ENCODE measurements around the gene SMG6.

SMG6 gene

DNA sequence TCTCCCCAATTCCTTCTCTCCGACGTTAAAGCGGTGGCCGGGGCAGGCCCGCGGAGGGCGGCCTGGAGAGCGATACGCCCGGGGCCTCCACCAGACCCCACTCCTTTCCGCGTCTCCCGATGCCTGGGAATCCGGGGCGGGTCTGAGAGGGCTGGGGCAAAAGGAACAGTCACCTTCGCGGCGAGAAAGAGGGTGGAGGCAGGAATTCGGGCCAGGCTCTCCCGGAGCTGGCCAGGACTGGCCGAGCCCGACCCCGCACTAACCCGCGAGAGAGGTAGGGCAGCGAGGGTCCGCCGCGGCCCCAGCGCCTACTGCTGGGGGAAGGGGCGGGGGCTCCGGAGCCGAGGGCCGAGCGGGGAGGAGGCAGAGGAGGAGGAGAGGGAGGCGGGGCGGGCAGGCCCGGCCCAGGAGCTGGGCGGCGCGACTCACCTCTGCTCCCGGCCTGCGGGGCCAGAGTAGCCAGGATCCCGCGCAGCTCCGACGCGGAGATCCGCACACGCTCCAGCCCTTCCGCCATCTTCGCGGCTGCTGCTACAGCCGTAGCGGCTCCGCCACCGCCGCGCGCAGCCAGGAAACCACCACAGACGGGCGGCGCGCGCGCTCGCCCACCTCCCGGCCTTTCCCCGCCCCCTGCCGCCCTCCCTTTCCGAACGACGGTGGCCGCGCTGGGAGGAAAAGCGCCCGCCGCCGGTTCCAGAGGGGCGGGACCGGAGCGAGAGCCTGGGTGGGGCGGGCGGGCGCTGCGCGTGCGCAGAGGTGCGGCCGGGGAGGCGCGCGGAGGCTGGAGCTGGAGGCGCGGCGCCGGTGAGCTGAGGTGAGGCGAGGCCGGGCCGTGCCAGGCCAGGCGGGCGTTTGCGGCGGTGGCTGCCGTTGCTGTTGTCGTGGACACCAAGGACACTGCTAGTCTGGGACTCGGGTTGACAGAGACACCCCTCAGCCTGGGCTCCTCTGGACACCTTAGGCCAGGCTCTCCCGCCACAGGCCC, at the start of gene SMG6, which contains the start of gene SRR:
TSS of gene SMG6 (minus strand) at position 582 of the 985 bp plus-strand sequence. CDS start at position 517, 65 bp downstream.
TSS of gene SRR (plus strand) at position 747 of the 985 bp plus-strand sequence. CDS start 11,611 bp downstream, outside the sequence.
- Histone ChIP-seq H3K9me3 (ENCODE audit: control insufficient read depth, insufficient read depth, low read length) (no peaks in the 10 kb centered on the region), H3K4me1 (ENCODE audit: control insufficient read depth, insufficient read depth, low read length) (peaks cover 2% of the 10 kb centered on the region), H3K4me3 (ENCODE audit: low read depth, low read length) (peak within 1 kb of the TSS; percentile 90), H3K27me3 (ENCODE audit: control insufficient read depth, insufficient read depth, low read length) (no peaks in the 10 kb centered on the region), H3K36me3 (ENCODE audit: control insufficient read depth, insufficient read depth, low read length) (no peaks in the 10 kb centered on the region), H3K9ac (ENCODE audit: low read depth, low read length) (peak within 1 kb of the TSS; percentile 89)

- Histone ChIP-seq H3K9me3 (ENCODE audit: control insufficient read depth, insufficient read depth, low read length) (no peaks in the 10 kb centered on the region), H3K4me3 (ENCODE audit: low read depth, low read length) (no peak overlapping the region), H3K4me1 (ENCODE audit: control insufficient read depth, insufficient read depth, low read length) (peaks cover 7% of the 10 kb centered on the region), H3K9ac (ENCODE audit: low read depth, low read length) (no peak overlapping the region), H3K36me3 (ENCODE audit: control insufficient read depth, insufficient read depth, low read length) (no peaks in the 10 kb centered on the region), H3K27me3 (ENCODE audit: control insufficient read depth, insufficient read depth, low read length) (no peaks in the 10 kb centered on the region)
Observed at GRCh38 chr17:2351269-2351668, 47.7 kb upstream of the SMG6 start.

DNA sequence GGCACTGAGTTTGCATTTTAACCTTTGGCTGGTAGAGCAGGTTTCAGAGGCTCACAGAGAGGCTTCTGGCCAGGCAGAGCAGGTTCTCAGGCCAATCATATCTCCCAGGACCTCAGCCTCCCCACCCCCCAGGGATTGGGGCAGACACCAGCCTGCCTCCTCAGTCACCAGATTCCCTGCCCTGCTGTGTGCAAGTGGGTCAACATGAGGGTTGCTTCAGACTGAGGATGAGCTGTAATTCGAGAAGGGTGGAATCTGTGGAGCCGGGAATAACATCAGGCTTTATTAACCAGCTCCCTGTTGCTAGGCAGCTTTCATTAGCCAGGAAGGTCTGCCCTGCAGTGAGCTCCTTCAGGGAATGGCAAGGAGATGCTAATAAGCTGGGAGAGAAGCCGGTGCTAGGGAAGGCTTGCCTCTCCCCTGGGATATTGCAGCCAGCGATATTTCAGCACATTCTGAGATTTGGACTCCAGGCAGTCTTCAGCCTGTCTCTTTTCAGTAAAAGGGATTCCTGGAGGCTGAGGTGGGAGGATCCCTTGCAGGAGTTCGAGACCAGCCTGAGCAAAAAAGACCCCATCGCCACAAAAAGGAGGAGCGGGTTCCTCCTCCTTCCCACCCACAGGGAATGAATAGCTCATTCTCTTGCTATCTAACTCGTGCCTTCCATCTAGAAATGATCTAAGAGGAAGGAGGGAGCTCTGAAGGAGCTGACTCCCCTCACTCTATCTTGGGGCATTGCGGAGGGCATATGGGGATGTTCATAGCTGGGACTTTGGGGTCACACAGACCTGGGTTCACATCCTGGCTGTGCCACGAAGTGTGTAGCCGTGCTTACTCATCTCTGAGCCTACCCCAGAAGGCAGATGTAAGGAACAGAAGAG, 44.5 kb upstream of the SMG6 start:
- Histone ChIP-seq H3K9me3 (ENCODE audit: control insufficient read depth, insufficient read depth, low read length) (no peaks in the 10 kb centered on the region), H3K4me1 (ENCODE audit: control insufficient read depth, insufficient read depth, low read length) (peaks cover 7% of the 10 kb centered on the region), H3K36me3 (ENCODE audit: control insufficient read depth, insufficient read depth, low read length) (peaks cover 3% of the 10 kb centered on the region), H3K9ac (ENCODE audit: low read depth, low read length) (peak overlapping the region; percentile 61), H3K27me3 (ENCODE audit: control insufficient read depth, insufficient read depth, low read length) (no peaks in the 10 kb centered on the region), H3K4me3 (ENCODE audit: low read depth, low read length) (peak overlapping the region; percentile 39)

DNA sequence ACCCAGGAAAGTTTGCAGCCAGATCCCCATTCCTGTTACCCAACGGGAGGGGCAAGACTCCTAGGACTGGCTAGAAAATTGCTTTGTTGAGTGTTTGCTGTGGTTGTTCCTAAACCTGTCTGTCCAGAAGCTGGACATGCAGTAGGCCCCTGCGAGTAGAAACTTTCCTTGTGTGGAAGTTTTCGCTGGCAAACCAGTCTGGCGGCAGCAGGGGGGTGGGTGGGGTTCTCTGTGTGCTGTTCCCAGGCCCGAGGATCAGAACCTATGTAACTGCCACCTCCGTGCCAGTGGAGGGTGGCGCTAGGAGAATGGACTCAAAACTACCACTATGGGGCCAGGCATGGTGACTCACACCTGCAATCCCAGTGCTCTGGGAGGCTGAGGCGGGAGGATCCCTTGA, 42.9 kb upstream of the SMG6 start:
- Histone ChIP-seq H3K9ac (ENCODE audit: low read depth, low read length) (no peak overlapping the region), H3K4me3 (ENCODE audit: low read depth, low read length) (no peak overlapping the region), H3K9me3 (ENCODE audit: control insufficient read depth, insufficient read depth, low read length) (no peaks in the 10 kb centered on the region), H3K36me3 (ENCODE audit: control insufficient read depth, insufficient read depth, low read length) (peaks cover 3% of the 10 kb centered on the region), H3K4me1 (ENCODE audit: control insufficient read depth, insufficient read depth, low read length) (peaks cover 7% of the 10 kb centered on the region), H3K27me3 (ENCODE audit: control insufficient read depth, insufficient read depth, low read length) (no peaks in the 10 kb centered on the region)

- H3K4me1 ChIP-seq (ENCODE audit: control insufficient read depth, insufficient read depth, low read length) = peaks cover 7% of the 10 kb centered on the region
- peaks cover 3% of the 10 kb centered on the region for H3K36me3 ChIP-seq (ENCODE audit: control insufficient read depth, insufficient read depth, low read length)
- no peak overlapping the region for H3K9ac ChIP-seq (ENCODE audit: low read depth, low read length)
Observed at GRCh38 chr17:2344528-2344927, 40.9 kb upstream of the SMG6 start.

GRCh38 chr17:2343421-2343820, 39.8 kb upstream of the SMG6 start:
- no peaks in the 10 kb centered on the region for H3K9me3 ChIP-seq (ENCODE audit: control insufficient read depth, insufficient read depth, low read length)
- H3K9ac ChIP-seq (ENCODE audit: low read depth, low read length) = no peak overlapping the region
- no peak overlapping the region for H3K4me3 ChIP-seq (ENCODE audit: low read depth, low read length)
- H3K27me3 ChIP-seq (ENCODE audit: control insufficient read depth, insufficient read depth, low read length) = no peaks in the 10 kb centered on the region
- H3K4me1 ChIP-seq (ENCODE audit: control insufficient read depth, insufficient read depth, low read length) = peaks cover 5% of the 10 kb centered on the region
- H3K36me3 ChIP-seq (ENCODE audit: control insufficient read depth, insufficient read depth, low read length) = peaks cover 3% of the 10 kb centered on the region

More at GRCh38 chr17:2344528-2344927, 40.9 kb upstream of the SMG6 start:
- H3K4me3 ChIP-seq (ENCODE audit: low read depth, low read length) = no peak overlapping the region
- no peaks in the 10 kb centered on the region for H3K27me3 ChIP-seq (ENCODE audit: control insufficient read depth, insufficient read depth, low read length)
- H3K9me3 ChIP-seq (ENCODE audit: control insufficient read depth, insufficient read depth, low read length) = no peaks in the 10 kb centered on the region

DNA sequence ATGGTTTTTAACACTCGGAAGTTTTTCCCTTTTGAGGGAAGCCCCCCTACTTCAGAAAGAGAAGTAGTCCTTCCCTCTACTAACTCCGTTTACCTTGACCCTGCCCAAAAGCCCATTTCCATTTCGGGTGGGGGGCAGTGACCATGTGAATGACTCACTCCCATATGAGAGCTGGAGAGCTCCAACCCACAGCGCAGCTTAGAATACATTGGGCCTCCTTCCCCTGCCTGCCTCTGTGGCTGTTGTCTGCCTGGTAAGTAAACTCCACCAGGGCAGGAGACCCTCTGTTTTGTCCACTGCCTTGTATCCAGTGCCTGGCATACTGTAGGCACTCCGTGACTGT, 34.7 kb upstream of the SMG6 start:
- Histone ChIP-seq H3K27me3 (ENCODE audit: control insufficient read depth, insufficient read depth, low read length) (no peaks in the 10 kb centered on the region), H3K4me3 (ENCODE audit: low read depth, low read length) (peak overlapping the region; percentile 65), H3K9ac (ENCODE audit: low read depth, low read length) (no peak overlapping the region), H3K36me3 (ENCODE audit: control insufficient read depth, insufficient read depth, low read length) (peaks cover 19% of the 10 kb centered on the region), H3K9me3 (ENCODE audit: control insufficient read depth, insufficient read depth, low read length) (no peaks in the 10 kb centered on the region), H3K4me1 (ENCODE audit: control insufficient read depth, insufficient read depth, low read length) (peaks cover 5% of the 10 kb centered on the region)

GRCh38 chr17:2337544-2338314, 34.1 kb upstream of the SMG6 start:
- peak overlapping the region; percentile 65 for H3K4me3 ChIP-seq (ENCODE audit: low read depth, low read length)
- peaks cover 5% of the 10 kb centered on the region for H3K4me1 ChIP-seq (ENCODE audit: control insufficient read depth, insufficient read depth, low read length)
- H3K9ac ChIP-seq (ENCODE audit: low read depth, low read length) = no peak overlapping the region
- no peaks in the 10 kb centered on the region for H3K27me3 ChIP-seq (ENCODE audit: control insufficient read depth, insufficient read depth, low read length)
- peaks cover 25% of the 10 kb centered on the region for H3K36me3 ChIP-seq (ENCODE audit: control insufficient read depth, insufficient read depth, low read length)
- no peaks in the 10 kb centered on the region for H3K9me3 ChIP-seq (ENCODE audit: control insufficient read depth, insufficient read depth, low read length)

DNA sequence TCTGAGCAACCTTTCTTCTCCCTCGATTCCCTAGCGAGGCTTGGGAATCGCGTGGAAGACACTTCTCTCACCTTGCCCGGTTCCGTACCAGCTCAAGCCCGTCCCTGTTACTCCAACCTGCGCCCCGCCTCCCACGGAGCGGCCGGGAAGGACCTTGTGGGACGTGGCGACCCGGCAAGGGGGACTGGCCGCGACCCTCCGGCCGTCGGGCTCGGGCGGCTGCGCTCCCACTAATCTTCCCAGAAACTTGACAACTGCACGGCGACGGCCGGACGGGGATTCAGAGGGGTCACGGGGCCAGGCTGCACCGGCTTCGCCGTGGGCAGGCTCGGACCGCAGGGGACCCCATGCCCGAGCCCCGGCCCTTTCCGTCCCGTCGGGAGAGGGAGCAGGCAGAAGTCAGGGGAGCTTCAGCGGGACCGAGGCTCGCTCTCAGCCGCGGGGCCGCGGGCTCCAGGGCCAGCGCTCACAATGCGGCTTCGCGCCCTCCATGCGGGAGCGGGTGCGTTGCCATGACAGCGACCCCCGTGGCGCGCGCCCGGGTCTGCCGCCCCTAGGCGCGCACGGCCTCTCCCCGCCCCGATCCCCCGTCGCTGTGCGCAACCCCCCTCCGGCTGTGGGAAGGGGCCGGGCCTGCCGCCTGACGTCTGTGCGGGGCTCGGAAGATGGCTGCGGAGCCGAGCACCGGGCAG, 33.4 kb upstream of the SMG6 start, which contains the start of gene SGSM2:
TSS of gene SGSM2 (plus strand) at position 650 of the 692 bp plus-strand sequence. CDS start 188 bp downstream, outside the sequence.
- Histone ChIP-seq H3K4me1 (ENCODE audit: control insufficient read depth, insufficient read depth, low read length) (peaks cover 5% of the 10 kb centered on the region), H3K4me3 (ENCODE audit: low read depth, low read length) (peak within 1 kb of the TSS; percentile 95), H3K9me3 (ENCODE audit: control insufficient read depth, insufficient read depth, low read length) (no peaks in the 10 kb centered on the region), H3K27me3 (ENCODE audit: control insufficient read depth, insufficient read depth, low read length) (no peaks in the 10 kb centered on the region), H3K36me3 (ENCODE audit: control insufficient read depth, insufficient read depth, low read length) (peaks cover 28% of the 10 kb centered on the region), H3K9ac (ENCODE audit: low read depth, low read length) (peak within 1 kb of the TSS; percentile 90)

DNA sequence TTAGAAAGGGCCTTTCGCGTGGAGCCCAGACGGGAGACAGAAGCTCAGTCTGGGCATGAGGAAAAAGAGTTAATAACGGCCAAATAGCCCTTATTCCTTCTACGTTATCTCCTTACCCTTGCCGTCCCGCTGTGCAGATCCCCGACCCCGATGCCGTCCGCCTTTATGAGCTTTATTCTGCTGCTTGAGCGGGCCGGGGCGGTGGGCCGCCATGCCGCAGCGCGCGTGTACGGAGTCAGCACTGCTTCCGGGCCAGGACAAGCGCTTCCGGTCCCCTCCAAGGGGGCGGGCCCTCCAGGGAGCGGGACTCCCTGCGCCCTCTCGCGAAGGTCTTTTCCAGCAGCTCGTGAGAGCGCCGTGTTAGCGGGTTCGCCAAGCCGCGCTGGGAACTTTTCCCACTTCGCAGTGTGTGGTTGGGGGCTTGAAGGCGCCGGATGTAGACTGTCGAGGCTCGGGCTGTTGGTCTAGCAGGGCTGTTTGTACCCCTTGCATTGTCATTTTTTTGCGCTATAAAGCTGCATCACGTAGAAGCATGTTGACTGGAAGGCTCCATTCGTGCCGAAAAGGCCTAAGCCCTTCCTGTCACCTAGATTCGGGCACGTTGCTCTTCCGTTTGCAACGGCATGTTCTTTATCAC, 32.7 kb upstream of the SMG6 start, which contains the start of gene TSR1:
TSS of gene TSR1 (minus strand) at position 243 of the 637 bp plus-strand sequence. CDS start at position 213, 30 bp downstream.
- peak within 1 kb of the TSS; percentile 95 for H3K4me3 ChIP-seq (ENCODE audit: low read depth, low read length)
- H3K36me3 ChIP-seq (ENCODE audit: control insufficient read depth, insufficient read depth, low read length) = peaks cover 34% of the 10 kb centered on the region
- peak within 1 kb of the TSS; percentile 90 for H3K9ac ChIP-seq (ENCODE audit: low read depth, low read length)

More for the DNA sequence above, 32.7 kb upstream of the SMG6 start, which contains the start of gene TSR1:
- Histone ChIP-seq H3K27me3 (ENCODE audit: control insufficient read depth, insufficient read depth, low read length) (no peaks in the 10 kb centered on the region), H3K9me3 (ENCODE audit: control insufficient read depth, insufficient read depth, low read length) (no peaks in the 10 kb centered on the region), H3K4me1 (ENCODE audit: control insufficient read depth, insufficient read depth, low read length) (peaks cover 5% of the 10 kb centered on the region)

All from iPS-15b (cell line).